Mesenchymal stem cell (in vitro differentiated cells and primary cell): ENCODE measurements around the gene TSPEAR.

Experiments used
- DNase-seq: peaks from one replicate; pipeline ENCODE4 v3.0.0-alpha.2; 2013
- H2AFZ ChIP-seq: one replicate; pipeline ENCODE4 v1.6.1; 2013; ENCODE audit warnings: low read depth, mild to moderate bottlenecking, control low read depth, inconsistent platforms, low read length, moderate library complexity
- H2AK5ac ChIP-seq: 2 replicates; pipeline ENCODE4 v1.6.1; 2013; ENCODE audit warnings: low read length, moderate library complexity, mild to moderate bottlenecking, inconsistent platforms; ENCODE audit not compliant: severe bottlenecking
- H2BK120ac ChIP-seq: one replicate; pipeline ENCODE4 v1.6.1; 2013; ENCODE audit warnings: low read depth, mild to moderate bottlenecking, inconsistent platforms, low read length, moderate library complexity
- H2BK12ac ChIP-seq, 2 experiments: one replicate each; pipeline ENCODE4 v1.6.1; 2013; ENCODE audit warnings: inconsistent platforms in 2 of 2, low read length in 2 of 2, mild to moderate bottlenecking in 2 of 2, moderate library complexity in 2 of 2, control low read depth in 1 of 2
- H2BK15ac ChIP-seq: one replicate; pipeline ENCODE4 v1.6.1; 2013; ENCODE audit warnings: mild to moderate bottlenecking, low read depth, inconsistent platforms; ENCODE audit not compliant: poor library complexity, severe bottlenecking
- H2BK5ac ChIP-seq: 2 replicates; pipeline ENCODE4 v1.6.1; 2013; ENCODE audit warnings: low read depth, mild to moderate bottlenecking, low read length, control low read depth, inconsistent platforms; ENCODE audit not compliant: poor library complexity, severe bottlenecking
- H3K14ac ChIP-seq, 2 experiments: one replicate each; pipeline ENCODE4 v1.6.1; 2013; ENCODE audit warnings: inconsistent platforms in 2 of 2, low read length in 2 of 2, control low read depth in 1 of 2, mild to moderate bottlenecking in 1 of 2, moderate library complexity in 1 of 2
- H3K18ac ChIP-seq, 2 experiments: one replicate each; pipeline ENCODE4 v1.6.1; 2013; ENCODE audit warnings: inconsistent platforms in 2 of 2, low read length in 2 of 2, control low read depth in 1 of 2, low read depth in 1 of 2, mild to moderate bottlenecking in 1 of 2
- H3K23ac ChIP-seq, 2 experiments: one replicate each; pipeline ENCODE4 v1.6.1; 2013; ENCODE audit warnings: inconsistent platforms in 2 of 2, low read length in 2 of 2, mild to moderate bottlenecking in 2 of 2, moderate library complexity in 2 of 2, control low read depth in 1 of 2
- H3K27ac ChIP-seq: 2 replicates; pipeline ENCODE4 v1.5.1; 2013; ENCODE audit warnings: mild to moderate bottlenecking, moderate library complexity, low read length, control low read depth, inconsistent platforms; ENCODE audit not compliant: poor library complexity, severe bottlenecking
- H3K27me3 ChIP-seq, 2 experiments: 2 replicates each; pipeline versions ENCODE4 v1.6.1 to v1.7.0; 2013; ENCODE audit warnings: low read length in 2 of 2, mild to moderate bottlenecking in 2 of 2, moderate library complexity in 2 of 2, control low read depth in 1 of 2, inconsistent platforms in 1 of 2; ENCODE audit not compliant: control insufficient read depth in 1 of 2, insufficient read depth in 1 of 2
- H3K36me3 ChIP-seq, 2 experiments: 2 replicates each; pipeline versions ENCODE4 v1.6.1 to v1.7.0; 2013; ENCODE audit warnings: low read length in 2 of 2, control low read depth in 1 of 2, inconsistent platforms in 1 of 2, low read depth in 1 of 2, mild to moderate bottlenecking in 1 of 2; ENCODE audit not compliant: insufficient read depth in 2 of 2, control insufficient read depth in 1 of 2
- H3K4ac ChIP-seq, 2 experiments: one replicate each; pipeline ENCODE4 v1.6.1; 2013; ENCODE audit warnings: inconsistent platforms in 2 of 2, low read length in 2 of 2, mild to moderate bottlenecking in 2 of 2, moderate library complexity in 2 of 2, control low read depth in 1 of 2, low read depth in 1 of 2
- H3K4me1 ChIP-seq: 2 replicates; pipeline ENCODE4 v1.6.1; 2013; ENCODE audit warnings: low read depth, low read length, control low read depth; ENCODE audit not compliant: control insufficient read depth, insufficient read depth
- H3K4me2 ChIP-seq: 2 replicates; pipeline ENCODE4 v1.6.1; 2013; ENCODE audit warnings: low read length, mild to moderate bottlenecking, inconsistent platforms; ENCODE audit not compliant: poor library complexity, severe bottlenecking
- H3K4me3 ChIP-seq, 2 experiments: 2 replicates each; pipeline versions ENCODE4 v1.5.1 to v1.7.0; 2013; ENCODE audit warnings: low read length in 2 of 2, mild to moderate bottlenecking in 2 of 2, control low read depth in 1 of 2, low read depth in 1 of 2; ENCODE audit not compliant: insufficient read depth in 1 of 2
- H3K79me1 ChIP-seq: replicated peaks from 2 replicates; pipeline ENCODE4 v1.6.1; 2013; ENCODE audit warnings: mild to moderate bottlenecking, control low read depth, low read length, inconsistent platforms; ENCODE audit not compliant: poor library complexity, severe bottlenecking
- H3K9ac ChIP-seq: 2 replicates; pipeline ENCODE4 v1.7.0; 2013; ENCODE audit warnings: mild to moderate bottlenecking, low read length, moderate library complexity
- H3K9me3 ChIP-seq: 2 replicates; pipeline ENCODE4 v1.7.0; 2013; ENCODE audit warnings: mild to moderate bottlenecking, low read length; ENCODE audit not compliant: control insufficient read depth
- H4K8ac ChIP-seq: one replicate; pipeline ENCODE4 v1.6.1; 2013; ENCODE audit warnings: inconsistent platforms, mild to moderate bottlenecking, low read length, moderate library complexity
- H4K91ac ChIP-seq: one replicate; pipeline ENCODE4 v1.6.1; 2013; ENCODE audit warnings: mild to moderate bottlenecking, low read length, inconsistent platforms
- WGBS: methylation state at CpG from one replicate; pipeline ENCODE4 v1.1.7; 2013; ENCODE audit warnings: mixed read lengths; 5-methylcytosine and 5-hydroxymethylcytosine counted together

TSPEAR gene

GRCh38 chr21:44589094-44589493 is 122.3 kb downstream of the TSPEAR start:
- H3K79me1 ChIP-seq: no peaks in the 10 kb centered on the region
- no peak overlapping the region for H2AFZ ChIP-seq
- H4K8ac ChIP-seq: no peak overlapping the region
- no peak overlapping the region for H3K23ac ChIP-seq
- no peak overlapping the region for H3K4ac ChIP-seq
- 79% methylated on average over 2 of the region's 2 CpGs for WGBS
- H3K9me3 ChIP-seq: peaks cover 3% of the 10 kb centered on the region
- H3K9ac ChIP-seq: no peak overlapping the region
- no peaks in the 10 kb centered on the region for H3K36me3 ChIP-seq
- H3K14ac ChIP-seq: no peak overlapping the region
- no peak overlapping the region for H3K4me3 ChIP-seq
- H4K91ac ChIP-seq: no peak overlapping the region
- no peak overlapping the region for H2BK120ac ChIP-seq
- H3K27me3 ChIP-seq: peaks cover 28 to 33% of the 10 kb centered on the region in 2 experiments
- no peaks in the 10 kb centered on the region for H3K4me1 ChIP-seq
- H3K18ac ChIP-seq: no peak overlapping the region
- no peak overlapping the region for H2BK12ac ChIP-seq
- no peak overlapping the region for H2BK5ac ChIP-seq
- no peak overlapping the region for H2BK15ac ChIP-seq
- no peak for DNase-seq
- no peak overlapping the region for H2AK5ac ChIP-seq
- no peak overlapping the region for H3K4me2 ChIP-seq
- H3K27ac ChIP-seq: no peak overlapping the region

GRCh38 chr21:44585892-44586291 is 125.5 kb downstream of the TSPEAR start:
- Histone ChIP-seq H3K27me3 (peaks cover 10 to 11% of the 10 kb centered on the region in 2 experiments), H3K4me3 (no peak overlapping the region), H3K9ac (no peak overlapping the region), H3K18ac (no peak overlapping the region), H3K79me1 (no peaks in the 10 kb centered on the region), H3K14ac (no peak overlapping the region), H3K4me1 (no peaks in the 10 kb centered on the region), H4K8ac (no peak overlapping the region), H2BK12ac (no peak overlapping the region), H2AK5ac (no peak overlapping the region), H3K27ac (no peak overlapping the region), H2AFZ (no peak overlapping the region), H2BK120ac (no peak overlapping the region), H4K91ac (no peak overlapping the region), H3K36me3 (no peaks in the 10 kb centered on the region), H2BK5ac (no peak overlapping the region), H3K4me2 (no peak overlapping the region), H3K4ac (no peak overlapping the region), H2BK15ac (no peak overlapping the region), H3K23ac (no peak overlapping the region), H3K9me3 (peaks cover 19% of the 10 kb centered on the region)
- DNase-seq: no peak
- WGBS: 83% methylated on average over 3 of the region's 3 CpGs

- no peak overlapping the region for H3K9ac ChIP-seq
- H3K79me1 ChIP-seq: no peaks in the 10 kb centered on the region
- no peak overlapping the region for H3K18ac ChIP-seq
- no peak overlapping the region for H2AFZ ChIP-seq
- 80% methylated on average over 6 of the region's 6 CpGs for WGBS
- no peaks in the 10 kb centered on the region for H3K4me1 ChIP-seq
- no peak overlapping the region for H2BK5ac ChIP-seq
- no peak overlapping the region for H3K4ac ChIP-seq
- no peak overlapping the region for H4K8ac ChIP-seq
- H3K4me2 ChIP-seq: no peak overlapping the region
- H3K27ac ChIP-seq: no peak overlapping the region
- no peak overlapping the region for H2BK120ac ChIP-seq
- H4K91ac ChIP-seq: no peak overlapping the region
- no peak overlapping the region for H2BK15ac ChIP-seq
- H3K27me3 ChIP-seq: no peaks in the 10 kb centered on the region
- no peaks in the 10 kb centered on the region for H3K36me3 ChIP-seq
- no peak overlapping the region for H3K23ac ChIP-seq
- H2AK5ac ChIP-seq: no peak overlapping the region
- peaks cover 20% of the 10 kb centered on the region for H3K9me3 ChIP-seq
- no peak for DNase-seq
- no peak overlapping the region for H3K14ac ChIP-seq
- no peak overlapping the region for H3K4me3 ChIP-seq
- H2BK12ac ChIP-seq: no peak overlapping the region
Measured at GRCh38 chr21:44583800-44584147, 127.6 kb downstream of the TSPEAR start.

- Histone ChIP-seq H2BK15ac (no peak overlapping the region), H2BK120ac (no peak overlapping the region), H4K8ac (no peak overlapping the region), H3K23ac (no peak overlapping the region), H2AK5ac (no peak overlapping the region), H3K4me1 (no peaks in the 10 kb centered on the region), H3K4me2 (no peak overlapping the region), H2AFZ (no peak overlapping the region), H3K9ac (no peak overlapping the region), H2BK12ac (no peak overlapping the region), H3K79me1 (no peaks in the 10 kb centered on the region), H3K36me3 (no peaks in the 10 kb centered on the region), H3K14ac (no peak overlapping the region), H4K91ac (no peak overlapping the region), H3K4ac (no peak overlapping the region), H2BK5ac (no peak overlapping the region), H3K9me3 (peaks cover 25% of the 10 kb centered on the region), H3K27ac (no peak overlapping the region), H3K4me3 (no peak overlapping the region), H3K27me3 (no peaks in the 10 kb centered on the region), H3K18ac (no peak overlapping the region)
- WGBS: 84% methylated on average over 10 of the region's 11 CpGs
- DNase-seq: no peak
Measured at GRCh38 chr21:44583089-44583799, 128.1 kb downstream of the TSPEAR start.
